Measurements from ENCODE around the gene KCTD18. TPM values are rescaled to one million over a fixed set of nuclear protein-coding genes. Genes with fewer than 3 reads are reported as not detected.

KCTD18 gene
- total and polyA plus RNA-seq, 8 donors = 1.2 to 22.9 (median 14.8) TPM

DNA sequence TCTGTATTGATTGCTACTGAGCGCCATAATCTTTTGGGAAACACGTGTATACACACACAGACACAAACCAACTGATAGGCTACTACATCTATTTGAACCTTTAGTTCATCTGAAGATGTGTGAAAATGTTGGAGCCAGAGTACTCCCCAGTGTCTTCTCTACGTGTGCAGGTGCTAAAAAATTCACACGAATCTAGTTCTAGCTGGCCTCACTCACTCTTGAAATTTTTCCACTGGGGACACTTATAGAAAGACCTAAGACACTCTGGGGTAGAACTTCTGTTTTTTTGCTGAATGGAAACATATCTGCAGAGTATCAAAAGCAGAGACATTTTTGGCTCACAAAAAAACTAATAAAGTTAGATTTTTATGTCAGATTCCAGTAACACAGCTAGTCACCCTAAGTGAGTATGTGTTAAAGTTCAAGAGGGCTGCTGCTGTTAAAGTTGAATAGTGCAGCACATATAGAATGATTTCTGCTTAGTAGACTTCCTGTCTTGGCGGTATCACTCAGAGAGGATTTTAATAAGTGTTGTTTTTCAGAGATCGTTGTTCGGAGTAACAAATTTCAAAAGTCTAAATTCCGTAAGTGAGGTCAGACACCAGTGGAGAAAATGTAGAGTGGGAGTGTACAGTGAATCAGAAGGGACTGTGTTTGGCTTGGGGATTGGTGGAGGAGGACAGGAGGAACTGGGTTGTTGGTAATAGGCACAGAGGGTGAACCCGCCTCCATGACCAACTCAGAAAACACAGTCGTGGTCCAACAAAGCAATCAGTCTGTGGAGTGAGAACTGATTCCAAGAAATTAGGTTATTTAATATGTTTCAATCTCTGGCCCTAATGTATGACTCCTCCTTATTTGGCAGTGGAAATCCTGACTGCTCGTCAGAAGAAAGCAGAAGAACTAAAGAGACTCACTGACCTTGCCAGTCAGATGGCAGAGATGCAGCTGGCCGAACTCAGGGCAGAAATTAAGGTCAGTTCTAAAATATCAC, 43.1 kb downstream of the KCTD18 start:
- peak in 1 of 2 donors; percentile 83 for DNase-seq
- TF ChIP-seq POLR2AphosphoS5 (IDR thresholded peaks at IDR 0.05) (peak in 1 of 3 donors; percentile 38), POLR2A (IDR thresholded peaks at IDR 0.05) (no peak), EP300 (IDR thresholded peaks at IDR 0.05) (no peak)
- H3K4me3 ChIP-seq = no peak overlapping the region
- intact Hi-C loops (cut with DNase I; ENCODE audit: low total_unique reads) = loop anchor here (10.0 kb wide), 1 partner anchor 152 kb away; no protein-coding TSS in a partner anchor
- no peaks in the 10 kb centered on the region for H3K9me3 ChIP-seq
- H3K27ac ChIP-seq = peak overlapping the region in 4 of 5 donors; percentile 30 to 73 (median 48)
- H3K36me3 ChIP-seq = peaks cover 10 to 81% (median 63%) of the 10 kb centered on the region in 4 donors
- WGBS, 5 donors = 68 to 80% (median 75%) methylated on average over 12 of the region's 12 CpGs
- no peaks in the 10 kb centered on the region for H3K27me3 ChIP-seq
- peaks cover 0 to 12% (median 0%) of the 10 kb centered on the region in 4 donors for H3K4me1 ChIP-seq

DNA sequence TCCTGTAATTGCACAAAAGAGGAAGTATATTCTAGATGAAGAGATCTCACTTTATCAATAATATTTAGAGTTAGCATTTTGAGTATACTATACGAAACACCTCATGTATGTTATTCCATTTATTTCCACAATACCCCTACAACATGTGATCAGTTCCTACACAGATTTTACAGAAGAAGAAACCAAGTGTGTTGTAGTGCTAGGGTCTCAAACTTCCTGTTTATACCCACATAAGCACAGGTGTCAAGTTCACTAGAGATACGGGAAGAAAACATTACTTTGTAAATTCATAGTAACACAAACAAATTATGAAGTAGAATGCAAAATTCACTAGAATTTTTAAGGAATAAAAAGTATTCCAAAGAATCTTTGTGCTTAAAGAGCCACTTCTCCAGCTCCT, 46.4 kb downstream of the KCTD18 start:
- no peak for TF ChIP-seq POLR2AphosphoS5 (IDR thresholded peaks at IDR 0.05)
- no peak for TF ChIP-seq POLR2A (IDR thresholded peaks at IDR 0.05)
- TF ChIP-seq, protein P1, sequence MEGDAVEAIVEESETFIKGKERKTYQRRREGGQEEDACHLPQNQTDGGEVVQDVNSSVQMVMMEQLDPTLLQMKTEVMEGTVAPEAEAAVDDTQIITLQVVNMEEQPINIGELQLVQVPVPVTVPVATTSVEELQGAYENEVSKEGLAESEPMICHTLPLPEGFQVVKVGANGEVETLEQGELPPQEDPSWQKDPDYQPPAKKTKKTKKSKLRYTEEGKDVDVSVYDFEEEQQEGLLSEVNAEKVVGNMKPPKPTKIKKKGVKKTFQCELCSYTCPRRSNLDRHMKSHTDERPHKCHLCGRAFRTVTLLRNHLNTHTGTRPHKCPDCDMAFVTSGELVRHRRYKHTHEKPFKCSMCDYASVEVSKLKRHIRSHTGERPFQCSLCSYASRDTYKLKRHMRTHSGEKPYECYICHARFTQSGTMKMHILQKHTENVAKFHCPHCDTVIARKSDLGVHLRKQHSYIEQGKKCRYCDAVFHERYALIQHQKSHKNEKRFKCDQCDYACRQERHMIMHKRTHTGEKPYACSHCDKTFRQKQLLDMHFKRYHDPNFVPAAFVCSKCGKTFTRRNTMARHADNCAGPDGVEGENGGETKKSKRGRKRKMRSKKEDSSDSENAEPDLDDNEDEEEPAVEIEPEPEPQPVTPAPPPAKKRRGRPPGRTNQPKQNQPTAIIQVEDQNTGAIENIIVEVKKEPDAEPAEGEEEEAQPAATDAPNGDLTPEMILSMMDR (IDR thresholded peaks at IDR 0.05) = no peak
- no peak for TF ChIP-seq EP300 (IDR thresholded peaks at IDR 0.05)
- Histone ChIP-seq H3K27ac (no peak overlapping the region), H3K9me3 (no peaks in the 10 kb centered on the region), H3K4me1 (no peaks in the 10 kb centered on the region), H3K36me3 (peaks cover 9 to 68% (median 58%) of the 10 kb centered on the region in 4 donors), H3K27me3 (no peaks in the 10 kb centered on the region), H3K4me3 (no peak overlapping the region)
- no peak for DNase-seq
- 75 to 85% (median 81%) methylated on average over 2 of the region's 2 CpGs for WGBS, 5 donors
- intact Hi-C loops (cut with DNase I; ENCODE audit: low total_unique reads) = loop anchor here (10.0 kb wide), 1 partner anchor 149 kb away; no protein-coding TSS in a partner anchor

DNA sequence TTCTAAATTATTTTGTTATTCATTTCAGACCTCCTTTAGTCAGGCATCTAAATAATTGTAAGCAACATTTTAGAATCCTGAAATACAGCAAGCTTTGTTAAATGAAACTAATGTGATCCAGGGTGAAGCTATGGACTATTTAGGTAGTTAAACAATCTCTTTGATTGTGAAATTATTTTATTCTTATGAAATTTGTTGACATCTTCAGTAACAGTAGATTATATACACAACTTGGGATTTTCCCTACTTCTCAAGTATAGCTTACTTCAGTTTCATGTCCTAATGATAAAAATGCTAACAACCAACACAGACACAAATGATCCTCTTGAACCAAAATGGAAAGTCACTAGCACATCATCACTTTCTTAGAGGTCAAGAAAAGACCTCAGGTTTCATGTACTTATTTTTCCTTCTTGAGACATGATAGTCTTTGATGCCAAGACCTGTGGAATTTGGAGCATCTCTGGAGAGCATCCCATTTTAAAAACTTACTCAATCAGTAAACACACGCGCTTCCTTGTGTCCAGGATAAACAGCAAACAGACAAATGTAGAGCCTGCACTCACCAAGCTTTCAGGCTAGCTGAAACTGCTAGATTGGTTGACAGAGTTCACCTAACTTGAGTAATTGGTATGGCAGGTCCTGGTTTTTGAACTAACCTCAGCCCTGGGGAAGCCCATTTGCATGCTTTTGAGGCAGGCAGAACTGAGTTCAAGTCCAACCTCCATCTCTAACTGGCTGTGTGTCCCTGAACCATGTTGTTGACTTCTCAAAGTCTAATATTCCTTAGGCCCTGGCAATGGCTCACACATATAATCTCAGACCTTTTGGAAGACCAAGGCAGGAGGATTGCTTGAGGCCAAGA, 47.8 kb downstream of the KCTD18 start:
- Histone ChIP-seq H3K4me3 (no peak overlapping the region), H3K27ac (no peak overlapping the region), H3K4me1 (no peaks in the 10 kb centered on the region), H3K9me3 (no peaks in the 10 kb centered on the region), H3K27me3 (no peaks in the 10 kb centered on the region), H3K36me3 (peaks cover 0 to 55% (median 44%) of the 10 kb centered on the region in 4 donors)
- intact Hi-C loops (cut with DNase I; ENCODE audit: low total_unique reads) = loop anchor here (10.0 kb wide), 1 partner anchor 147 kb away; no protein-coding TSS in a partner anchor
- TF ChIP-seq POLR2A (IDR thresholded peaks at IDR 0.05) (no peak), EP300 (IDR thresholded peaks at IDR 0.05) (no peak), POLR2AphosphoS5 (IDR thresholded peaks at IDR 0.05) (no peak)
- TF ChIP-seq, protein P1 (IDR thresholded peaks at IDR 0.05) = no peak
- WGBS, 5 donors = 90 to 96% (median 94%) methylated on average over 2 of the region's 2 CpGs
- no peak for DNase-seq

DNA sequence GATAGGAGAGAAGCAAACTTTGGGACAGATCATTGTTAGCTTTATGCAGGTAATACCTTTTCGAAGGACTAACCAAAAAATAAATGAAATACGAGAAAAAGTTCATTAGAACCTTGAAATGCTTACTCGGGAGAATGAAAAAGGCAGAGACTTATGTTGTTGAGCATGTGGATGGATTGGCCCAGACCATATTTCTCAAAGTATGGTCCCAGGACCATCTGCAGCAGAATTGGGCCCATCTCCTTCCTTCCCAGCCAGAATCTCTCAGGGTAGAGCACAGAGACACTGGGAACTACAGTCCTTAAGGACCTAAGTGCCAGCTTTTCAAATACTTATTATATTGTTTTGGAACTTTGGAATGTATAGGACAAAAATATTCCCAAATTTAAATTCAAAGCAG, 50.8 kb downstream of the KCTD18 start:
- intact Hi-C loops (cut with DNase I; ENCODE audit: low total_unique reads) = no loop called here
- no peak for DNase-seq
- Histone ChIP-seq H3K36me3 (peaks cover 0 to 49% (median 41%) of the 10 kb centered on the region in 4 donors), H3K27ac (no peak overlapping the region), H3K9me3 (no peaks in the 10 kb centered on the region), H3K4me1 (peaks cover 0 to 6% (median 0%) of the 10 kb centered on the region in 4 donors), H3K27me3 (no peaks in the 10 kb centered on the region), H3K4me3 (no peak overlapping the region)
- TF ChIP-seq POLR2A (IDR thresholded peaks at IDR 0.05) = no peak
- 62 to 91% (median 80%) methylated on average over 3 of the region's 3 CpGs for WGBS, 5 donors

DNA sequence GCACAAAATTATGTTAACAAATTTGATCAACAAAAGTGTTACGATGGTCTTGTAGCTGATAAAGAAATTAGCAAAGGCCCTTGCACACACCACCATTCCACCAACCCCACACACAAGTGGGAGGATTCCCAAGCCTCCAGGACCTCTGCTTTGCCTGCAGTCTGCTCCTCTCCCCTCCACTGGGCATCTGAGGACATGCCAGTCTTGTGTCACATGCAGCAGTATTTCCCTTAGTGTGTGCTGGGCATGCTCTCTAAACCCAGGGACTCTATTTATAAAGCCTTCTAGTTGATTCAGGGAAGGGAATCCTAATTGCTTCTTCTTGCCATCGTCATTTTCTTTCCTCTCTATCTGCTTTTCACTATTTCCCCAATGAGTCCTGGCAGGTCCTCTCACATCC, 53.3 kb downstream of the KCTD18 start:
- Histone ChIP-seq H3K27me3 (no peaks in the 10 kb centered on the region), H3K4me1 (peaks cover 0 to 6% (median 0%) of the 10 kb centered on the region in 4 donors), H3K9me3 (no peaks in the 10 kb centered on the region), H3K36me3 (peaks cover 0 to 43% (median 28%) of the 10 kb centered on the region in 4 donors), H3K27ac (no peak overlapping the region), H3K4me3 (no peak overlapping the region)
- WGBS, 5 donors = 92 to 97% (median 95%) methylated on average over 2 of the region's 2 CpGs
- no peak for TF ChIP-seq POLR2AphosphoS5 (IDR thresholded peaks at IDR 0.05)
- no peak for TF ChIP-seq EP300 (IDR thresholded peaks at IDR 0.05)
- TF ChIP-seq, protein P1 (IDR thresholded peaks at IDR 0.05) = no peak
- TF ChIP-seq POLR2A (IDR thresholded peaks at IDR 0.05) = no peak
- no peak for DNase-seq
- intact Hi-C loops (cut with DNase I; ENCODE audit: low total_unique reads) = no loop called here

Data from stomach (tissue), 9 donors.